ENCODE results near the gene IGSF3.

- TF ChIP-seq CTCF (IDR thresholded peaks at IDR 0.05; ENCODE audit: borderline replicate concordance, extremely low read depth, low read length, poor library complexity, severe bottlenecking) (no peak), EZH2 (IDR thresholded peaks at IDR 0.05; ENCODE audit: borderline replicate concordance, low read depth, low read length, severe bottlenecking) (no peak)
Observed at GRCh38 chr1:116565222-116565621, 102.3 kb downstream of the IGSF3 start.
